VCaP (cell line): ENCODE results near the gene DFFA.
"Not testable (repeated sequence)": the region's sequence is repeated elsewhere in the genome, so short reads cannot be mapped to it uniquely, and the experiment has no call there.

ENCODE experiments used
- H3K27ac ChIP-seq: fragments of 450-650 bp; 2 replicates; pipeline ENCODE4 v1.5.1; 2017
- TF ChIP-seq, protein P1 (sequence below): fragments of 450-650 bp; conservative IDR thresholded peaks from 2 replicates; pipeline ENCODE4 v1.5.1; 2017; ENCODE audit warnings: mild to moderate bottlenecking, moderate library complexity

DFFA gene

DNA sequence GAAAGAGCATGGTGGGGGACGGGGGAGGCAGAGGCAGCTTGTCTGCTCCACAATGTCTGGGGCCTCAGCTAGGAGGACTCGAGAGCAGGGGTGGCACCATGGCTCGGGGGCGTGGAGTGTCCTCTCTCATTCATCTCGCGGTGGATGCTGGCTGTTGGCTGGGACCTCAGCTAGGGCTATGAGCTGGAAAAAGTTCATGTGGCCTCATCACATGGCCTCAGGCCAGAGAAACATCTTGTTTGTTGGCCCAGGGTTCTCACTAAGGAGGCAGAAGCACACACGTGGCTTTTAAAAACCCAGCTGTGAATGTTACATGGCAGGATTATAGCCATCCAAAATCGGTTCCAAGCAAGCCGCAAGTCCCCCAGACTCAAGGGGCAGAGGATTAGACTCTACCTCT lies 48.3 kb downstream of the DFFA start:
- TF ChIP-seq, protein P1, sequence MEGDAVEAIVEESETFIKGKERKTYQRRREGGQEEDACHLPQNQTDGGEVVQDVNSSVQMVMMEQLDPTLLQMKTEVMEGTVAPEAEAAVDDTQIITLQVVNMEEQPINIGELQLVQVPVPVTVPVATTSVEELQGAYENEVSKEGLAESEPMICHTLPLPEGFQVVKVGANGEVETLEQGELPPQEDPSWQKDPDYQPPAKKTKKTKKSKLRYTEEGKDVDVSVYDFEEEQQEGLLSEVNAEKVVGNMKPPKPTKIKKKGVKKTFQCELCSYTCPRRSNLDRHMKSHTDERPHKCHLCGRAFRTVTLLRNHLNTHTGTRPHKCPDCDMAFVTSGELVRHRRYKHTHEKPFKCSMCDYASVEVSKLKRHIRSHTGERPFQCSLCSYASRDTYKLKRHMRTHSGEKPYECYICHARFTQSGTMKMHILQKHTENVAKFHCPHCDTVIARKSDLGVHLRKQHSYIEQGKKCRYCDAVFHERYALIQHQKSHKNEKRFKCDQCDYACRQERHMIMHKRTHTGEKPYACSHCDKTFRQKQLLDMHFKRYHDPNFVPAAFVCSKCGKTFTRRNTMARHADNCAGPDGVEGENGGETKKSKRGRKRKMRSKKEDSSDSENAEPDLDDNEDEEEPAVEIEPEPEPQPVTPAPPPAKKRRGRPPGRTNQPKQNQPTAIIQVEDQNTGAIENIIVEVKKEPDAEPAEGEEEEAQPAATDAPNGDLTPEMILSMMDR, result no peak
- H3K27ac ChIP-seq, result no peak overlapping the region

- TF ChIP-seq, protein P1, result no peak
- no peak overlapping the region for H3K27ac ChIP-seq
These were observed 50.7 kb downstream of the DFFA start for GRCh38 chr1:10421637-10422036.

GRCh38 chr1:10419351-10419750 lies 53.0 kb downstream of the DFFA start:
- TF ChIP-seq, protein P1, result no peak
- no peak overlapping the region for H3K27ac ChIP-seq

GRCh38 chr1:10418741-10419140 lies 53.6 kb downstream of the DFFA start:
- H3K27ac ChIP-seq, result not testable (repeated sequence)

DNA sequence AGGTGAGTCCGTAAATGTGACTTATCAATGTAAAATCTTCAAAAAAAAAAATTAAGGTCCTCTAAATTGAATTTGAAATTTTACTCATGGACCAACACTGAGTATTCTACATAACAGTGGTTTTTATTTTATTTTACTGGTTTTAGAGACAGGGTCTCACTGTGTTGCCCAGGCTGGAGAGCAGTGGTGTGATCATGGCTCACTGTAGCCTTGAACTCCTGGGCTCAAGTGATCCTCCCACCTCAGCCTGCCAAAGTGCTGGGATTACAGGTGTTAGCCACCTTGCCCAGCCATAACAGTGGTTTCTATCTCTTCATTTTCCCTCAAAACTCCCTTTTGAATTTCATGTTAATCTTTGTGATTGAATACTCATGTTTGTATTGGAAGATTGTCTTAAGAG lies 56.4 kb downstream of the DFFA start:
- H3K27ac ChIP-seq, result not testable (repeated sequence)

DNA sequence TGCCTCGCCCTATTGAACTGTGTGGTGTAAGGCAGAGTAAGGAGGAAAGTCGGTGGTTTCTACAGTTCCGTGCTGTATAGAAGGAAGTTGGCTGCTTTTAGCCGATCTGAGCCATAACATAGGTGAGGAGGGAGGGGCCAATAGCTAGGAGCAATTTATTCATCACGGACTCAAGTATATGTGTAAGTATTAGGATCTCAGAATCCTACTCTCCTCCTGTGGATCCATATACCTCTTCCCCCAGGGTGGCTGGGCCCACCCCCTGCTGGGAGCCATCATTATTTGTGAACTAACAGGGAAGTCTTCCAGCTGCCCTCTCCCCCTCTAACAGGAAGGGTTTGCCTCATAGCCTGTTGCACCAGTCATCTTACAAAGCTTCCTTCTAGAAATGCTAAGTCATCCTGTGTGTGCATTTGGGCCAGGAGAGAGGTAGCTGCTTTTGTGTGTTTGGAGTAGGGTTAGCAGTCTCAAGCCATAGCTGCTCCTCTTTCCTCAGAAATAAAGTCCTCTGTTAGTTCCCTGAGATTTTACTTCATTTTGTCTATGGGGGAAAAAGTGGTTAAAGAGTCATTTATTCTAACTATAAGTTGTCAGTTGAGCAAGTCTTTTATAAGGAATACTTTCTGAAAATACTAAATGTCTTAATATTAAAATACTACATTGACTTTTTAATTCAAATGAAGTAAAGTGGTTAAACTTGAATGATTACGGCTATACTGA lies 57.0 kb downstream of the DFFA start:
- no peak overlapping the region for H3K27ac ChIP-seq
- TF ChIP-seq, protein P1, result no peak

- no peak overlapping the region for H3K27ac ChIP-seq
- TF ChIP-seq, protein P1, result no peak
These were observed 65.1 kb downstream of the DFFA start for GRCh38 chr1:10407201-10407600.
